H9 (cell line): Measurements from ENCODE around the gene TNMD. TPM values are rescaled to one million over a fixed set of nuclear protein-coding genes. Genes with fewer than 3 reads are reported as not detected.
"Not testable (repeated sequence)": the region's sequence is repeated elsewhere in the genome, so short reads cannot be mapped to it uniquely, and the experiment has no call there.

Experiments
- DNase-seq: peaks from one replicate; pipeline ENCODE4 v3.0.0-alpha.2; 2017
- H2AFZ ChIP-seq: one replicate; pipeline ENCODE4 v1.6.1; 2013; ENCODE audit warnings: mild to moderate bottlenecking, low read length, control low read depth, moderate library complexity
- H2AK5ac ChIP-seq: 2 replicates; pipeline ENCODE4 v1.6.1; 2013; ENCODE audit warnings: low read length, control low read depth, mixed read lengths; ENCODE audit not compliant: insufficient read length
- H2BK120ac ChIP-seq: one replicate; pipeline ENCODE4 v1.6.1; 2013; ENCODE audit warnings: low read depth, mild to moderate bottlenecking, low read length, control low read depth, inconsistent platforms; ENCODE audit not compliant: poor library complexity, severe bottlenecking
- H2BK12ac ChIP-seq: 2 replicates; pipeline ENCODE4 v1.6.1; 2013; ENCODE audit warnings: low read length, control low read depth, mixed read lengths, low read depth; ENCODE audit not compliant: insufficient read length
- H2BK15ac ChIP-seq: 2 replicates; pipeline ENCODE4 v1.6.1; 2013; ENCODE audit warnings: low read depth, low read length, control low read depth
- H2BK20ac ChIP-seq: one replicate; pipeline ENCODE4 v1.6.1; 2013; ENCODE audit warnings: low read depth, mild to moderate bottlenecking, low read length, control low read depth, inconsistent platforms; ENCODE audit not compliant: poor library complexity, severe bottlenecking
- H2BK5ac ChIP-seq: 2 replicates; pipeline ENCODE4 v1.6.1; 2013; ENCODE audit warnings: low read length, control low read depth, mixed read lengths; ENCODE audit not compliant: insufficient read length
- H3K14ac ChIP-seq: 2 replicates; pipeline ENCODE4 v1.6.1; 2013; ENCODE audit warnings: low read length, control low read depth; ENCODE audit not compliant: insufficient read depth
- H3K18ac ChIP-seq: 2 replicates; pipeline ENCODE4 v1.6.1; 2013; ENCODE audit warnings: low read depth, mild to moderate bottlenecking, mixed read lengths, low read length, control low read depth; ENCODE audit not compliant: insufficient read length
- H3K23ac ChIP-seq: 2 replicates; pipeline ENCODE4 v1.6.1; 2013; ENCODE audit warnings: low read length, control low read depth, mixed read lengths, low read depth; ENCODE audit not compliant: insufficient read length
- H3K23me2 ChIP-seq: 2 replicates; pipeline ENCODE4 v1.6.1; 2013; ENCODE audit warnings: low read depth, mild to moderate bottlenecking, mixed read lengths, low read length, control low read depth; ENCODE audit not compliant: insufficient read length, poor library complexity, severe bottlenecking
- H3K27ac ChIP-seq: 2 replicates; pipeline ENCODE4 v1.5.1; 2013; ENCODE audit warnings: low read length, control low read depth, mixed read lengths, low read depth; ENCODE audit not compliant: insufficient read length
- H3K27me3 ChIP-seq: 2 replicates; pipeline ENCODE4 v1.6.1; 2013; ENCODE audit warnings: low read length, control low read depth, inconsistent platforms; ENCODE audit not compliant: insufficient read depth
- H3K4ac ChIP-seq: 2 replicates; pipeline ENCODE4 v1.6.1; 2013; ENCODE audit warnings: low read depth, mild to moderate bottlenecking, control low read depth, inconsistent platforms, low read length, moderate library complexity
- H3K4me1 ChIP-seq: 2 replicates; pipeline ENCODE4 v1.6.1; 2013; ENCODE audit warnings: low read length, control low read depth, inconsistent platforms; ENCODE audit not compliant: insufficient read depth
- H3K4me2 ChIP-seq: 2 replicates; pipeline ENCODE4 v1.6.1; 2013; ENCODE audit warnings: low read length, control low read depth, mixed read lengths; ENCODE audit not compliant: insufficient read length, insufficient read depth
- H3K56ac ChIP-seq: 2 replicates; pipeline ENCODE4 v1.6.1; 2013; ENCODE audit warnings: low read depth, mild to moderate bottlenecking, mixed read lengths, low read length, control low read depth; ENCODE audit not compliant: insufficient read length
- H3K79me1 ChIP-seq: 2 replicates; pipeline ENCODE4 v1.6.1; 2013; ENCODE audit warnings: low read depth, mild to moderate bottlenecking, moderate library complexity, low read length, control low read depth, inconsistent platforms; ENCODE audit not compliant: insufficient read depth, poor library complexity, severe bottlenecking
- H3K79me2 ChIP-seq: 2 replicates; pipeline ENCODE4 v1.6.1; 2013; ENCODE audit warnings: low read length, control low read depth, inconsistent platforms; ENCODE audit not compliant: insufficient read depth
- H3K9ac ChIP-seq: 2 replicates; pipeline ENCODE4 v1.6.1; 2013; ENCODE audit warnings: low read length, control low read depth, mixed read lengths; ENCODE audit not compliant: insufficient read length; ENCODE audit errors: extremely low read depth
- H3K9me3 ChIP-seq: one replicate; pipeline ENCODE4 v1.6.1; 2013; ENCODE audit warnings: low read depth, low read length, inconsistent platforms; ENCODE audit not compliant: control insufficient read depth
- H3T11ph ChIP-seq: one replicate; pipeline ENCODE4 v1.6.1; 2013; ENCODE audit warnings: mild to moderate bottlenecking, low read length, control low read depth, inconsistent platforms
- H4K20me1 ChIP-seq: one replicate; pipeline ENCODE4 v1.6.1; 2013; ENCODE audit not compliant: control insufficient read depth, insufficient read length, insufficient read depth
- H4K5ac ChIP-seq: 2 replicates; pipeline ENCODE4 v1.6.1; 2013; ENCODE audit warnings: low read depth, mild to moderate bottlenecking, mixed read lengths, low read length, control low read depth; ENCODE audit not compliant: insufficient read length
- H4K8ac ChIP-seq: replicated peaks from 2 replicates; pipeline ENCODE4 v1.6.1; 2013; ENCODE audit warnings: low read length, control low read depth, mixed read lengths, low read depth; ENCODE audit not compliant: insufficient read length
- H4K91ac ChIP-seq: 2 replicates; pipeline ENCODE4 v1.6.1; 2013; ENCODE audit warnings: low read depth, mild to moderate bottlenecking, moderate library complexity, mixed read lengths, low read length, control low read depth; ENCODE audit not compliant: insufficient read length
- H3K27ac Mint-ChIP-seq, 3 experiments: 2 replicates in 2 of 3; 3 replicates in 1 of 3; pipeline ENCODE4 v1.8.0; 2020 to 2021; ENCODE audit warnings: mixed read lengths in 3 of 3, mild to moderate bottlenecking in 1 of 3, moderate library complexity in 1 of 3
- H3K27me3 Mint-ChIP-seq: 2 replicates; pipeline ENCODE4 v1.8.0; 2021; ENCODE audit warnings: low read depth, mild to moderate bottlenecking, moderate library complexity, mixed read lengths
- H3K36me3 Mint-ChIP-seq, 3 experiments: 2 replicates in 2 of 3; 3 replicates in 1 of 3; pipeline ENCODE4 v1.8.0; 2020 to 2021; ENCODE audit warnings: low read depth in 3 of 3, mixed read lengths in 3 of 3; ENCODE audit not compliant: insufficient read depth in 1 of 3
- H3K4me1 Mint-ChIP-seq, 2 experiments: 2 replicates each; pipeline ENCODE4 v1.8.0; 2020; ENCODE audit warnings: mixed read lengths in 2 of 2
- H3K4me3 Mint-ChIP-seq, 2 experiments: 2 replicates in 1 of 2; 3 replicates in 1 of 2; pipeline ENCODE4 v1.8.0; 2020 to 2021; ENCODE audit warnings: mild to moderate bottlenecking in 2 of 2, mixed read lengths in 2 of 2, moderate library complexity in 1 of 2
- H3K9me3 Mint-ChIP-seq, 2 experiments: 2 replicates in 1 of 2; 3 replicates in 1 of 2; pipeline ENCODE4 v1.8.0; 2020; ENCODE audit warnings: mild to moderate bottlenecking in 2 of 2, mixed read lengths in 2 of 2, moderate library complexity in 1 of 2
- CTCF ChIP-seq: fragments of 200-600 bp; sonication (generic); conservative IDR thresholded peaks from 3 replicates; pipeline ENCODE4 v1.8.0; 2021; ENCODE audit warnings: antibody characterized with exemption, mild to moderate bottlenecking
- WGBS: extraction: QIAGEN DNeasy Blood & Tissue Kit; methylation state at CpG from one replicate; pipeline ENCODE4 v1.1.7; 2013; ENCODE audit warnings: missing lambda C conversion rate, low lambda C conversion rate, mixed read lengths; ENCODE audit not compliant: insufficient read length; ENCODE audit errors: extremely low coverage; 5-methylcytosine and 5-hydroxymethylcytosine counted together
- total RNA-seq: library from RNA; stranded (reverse); gene quantifications from 2 replicates; pipeline ENCODE4 v1.2.1, GENCODE V29; 2021

TNMD gene
- total RNA-seq, 1 experiment from 2014 or later: 1.7 TPM

GRCh38 chrX:100565534-100565933 lies 19.2 kb upstream of the TNMD start:
- H3K27ac ChIP-seq, H2BK15ac ChIP-seq, H3K23me2 ChIP-seq, H3K79me1 ChIP-seq, H3K27me3 ChIP-seq, H3K56ac ChIP-seq, H3K4me2 ChIP-seq, H3K9me3 ChIP-seq, H2AK5ac ChIP-seq, H2AFZ ChIP-seq, H4K8ac ChIP-seq, H2BK20ac ChIP-seq, H3K36me3 Mint-ChIP-seq, DNase-seq, H3K14ac ChIP-seq, H3K4ac ChIP-seq, H4K5ac ChIP-seq, H3K27ac Mint-ChIP-seq, H4K20me1 ChIP-seq, H3T11ph ChIP-seq, H3K4me1 ChIP-seq, H3K79me2 ChIP-seq, H2BK5ac ChIP-seq, H4K91ac ChIP-seq, H2BK12ac ChIP-seq, H3K18ac ChIP-seq, H3K4me1 Mint-ChIP-seq, H3K9ac ChIP-seq, H2BK120ac ChIP-seq, H3K4me3 Mint-ChIP-seq, H3K27me3 Mint-ChIP-seq, H3K23ac ChIP-seq: not testable (repeated sequence)
- TF ChIP-seq CTCF: peak; percentile 59
- WGBS: no CpG with 5 or more reads among the region's 7 CpGs
- H3K9me3 Mint-ChIP-seq: peaks cover 17 to 55% of the 10 kb centered on the region in 2 experiments
